OCI-LY3 (cell line): ENCODE results near the gene TUBGCP2.

ENCODE experiments used
- EZH2phosphoT487 ChIP-seq: fragments of 200-600 bp; shearing (Covaris generic); IDR thresholded peaks from 2 replicates; pipeline ENCODE4 v1.6.1; 2018; ENCODE audit warnings: antibody characterized with exemption, mixed run types, low read depth
- TF ChIP-seq, protein P1 (sequence below): fragments of 200-600, 300-600 bp; sonication (generic); IDR thresholded peaks from 2 replicates; pipeline ENCODE4 v1.5.1; 2014; ENCODE audit warnings: antibody characterized with exemption, low read length, low read depth

GRCh38 chr10:133239990-133240389, 68.7 kb downstream of the TUBGCP2 start:
- TF ChIP-seq, protein P1, sequence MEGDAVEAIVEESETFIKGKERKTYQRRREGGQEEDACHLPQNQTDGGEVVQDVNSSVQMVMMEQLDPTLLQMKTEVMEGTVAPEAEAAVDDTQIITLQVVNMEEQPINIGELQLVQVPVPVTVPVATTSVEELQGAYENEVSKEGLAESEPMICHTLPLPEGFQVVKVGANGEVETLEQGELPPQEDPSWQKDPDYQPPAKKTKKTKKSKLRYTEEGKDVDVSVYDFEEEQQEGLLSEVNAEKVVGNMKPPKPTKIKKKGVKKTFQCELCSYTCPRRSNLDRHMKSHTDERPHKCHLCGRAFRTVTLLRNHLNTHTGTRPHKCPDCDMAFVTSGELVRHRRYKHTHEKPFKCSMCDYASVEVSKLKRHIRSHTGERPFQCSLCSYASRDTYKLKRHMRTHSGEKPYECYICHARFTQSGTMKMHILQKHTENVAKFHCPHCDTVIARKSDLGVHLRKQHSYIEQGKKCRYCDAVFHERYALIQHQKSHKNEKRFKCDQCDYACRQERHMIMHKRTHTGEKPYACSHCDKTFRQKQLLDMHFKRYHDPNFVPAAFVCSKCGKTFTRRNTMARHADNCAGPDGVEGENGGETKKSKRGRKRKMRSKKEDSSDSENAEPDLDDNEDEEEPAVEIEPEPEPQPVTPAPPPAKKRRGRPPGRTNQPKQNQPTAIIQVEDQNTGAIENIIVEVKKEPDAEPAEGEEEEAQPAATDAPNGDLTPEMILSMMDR = no peak
- no peak for TF ChIP-seq EZH2phosphoT487
